Left forelimb (tissue), 1 donor: ENCODE measurements around the gene CALN1.

Experiments
- DNase-seq: peaks from one replicate; pipeline ENCODE4 v3.0.0-alpha.2; 2018; ENCODE audit warnings: low spot score

CALN1 gene

GRCh38 chr7:72037516-72037915 lies 374.6 kb downstream of the CALN1 start:
- DNase-seq, result no peak

- DNase-seq, result no peak
Observed at GRCh38 chr7:72035266-72035665, 376.9 kb downstream of the CALN1 start.

- DNase-seq, result peak; percentile 15
Observed at GRCh38 chr7:72032934-72033333, 379.2 kb downstream of the CALN1 start.

- DNase-seq, result no peak
Observed at GRCh38 chr7:72030994-72031667, 381.0 kb downstream of the CALN1 start.

GRCh38 chr7:72028267-72028666 lies 383.9 kb downstream of the CALN1 start:
- DNase-seq, result peak; percentile 22

GRCh38 chr7:72025381-72025960 lies 386.7 kb downstream of the CALN1 start:
- no peak for DNase-seq

- DNase-seq, result no peak
Observed at GRCh38 chr7:72023926-72024325, 388.2 kb downstream of the CALN1 start.

GRCh38 chr7:72021716-72022115 lies 390.4 kb downstream of the CALN1 start:
- peak; percentile 51 for DNase-seq

GRCh38 chr7:72020311-72020710 lies 391.8 kb downstream of the CALN1 start:
- no peak for DNase-seq

- DNase-seq, result no peak
Observed at GRCh38 chr7:72019436-72019835, 392.7 kb downstream of the CALN1 start.

- DNase-seq, result no peak
Observed at GRCh38 chr7:72017756-72018155, 394.4 kb downstream of the CALN1 start.

GRCh38 chr7:72016574-72016973 lies 395.6 kb downstream of the CALN1 start:
- no peak for DNase-seq

- DNase-seq, result no peak
Observed at GRCh38 chr7:72015136-72015535, 397.0 kb downstream of the CALN1 start.

GRCh38 chr7:72007018-72007417 lies 405.1 kb downstream of the CALN1 start:
- DNase-seq, result no peak

GRCh38 chr7:72003236-72003635 lies 408.9 kb downstream of the CALN1 start:
- no peak for DNase-seq

- DNase-seq, result peak; percentile 9
Observed at GRCh38 chr7:71996141-71996540, 416.0 kb downstream of the CALN1 start.

- no peak for DNase-seq
Observed at GRCh38 chr7:71995111-71995510, 417.0 kb downstream of the CALN1 start.

- DNase-seq, result no peak
Observed at GRCh38 chr7:71991586-71991985, 420.6 kb downstream of the CALN1 start.

GRCh38 chr7:71990138-71990462 lies 422.0 kb downstream of the CALN1 start:
- no peak for DNase-seq

GRCh38 chr7:71988201-71988600 lies 423.9 kb downstream of the CALN1 start:
- no peak for DNase-seq

GRCh38 chr7:71987200-71987767 lies 424.9 kb downstream of the CALN1 start:
- no peak for DNase-seq

GRCh38 chr7:71984348-71984747 lies 427.8 kb downstream of the CALN1 start:
- DNase-seq, result no peak

GRCh38 chr7:71982851-71983250 lies 429.3 kb downstream of the CALN1 start:
- no peak for DNase-seq

GRCh38 chr7:71976645-71977044 lies 435.5 kb downstream of the CALN1 start:
- no peak for DNase-seq
